GDM1 (cell line): ENCODE data around the gene TNS3.

Experiments used
- DNase-seq: peaks from one replicate; lab custom pipeline; 2025; lab: John Stamatoyannopoulos, UW

Gene TNS3

GRCh38 chr7:47506382-47507339 lies 75.2 kb downstream of the TNS3 start:
- no peak for DNase-seq

DNA sequence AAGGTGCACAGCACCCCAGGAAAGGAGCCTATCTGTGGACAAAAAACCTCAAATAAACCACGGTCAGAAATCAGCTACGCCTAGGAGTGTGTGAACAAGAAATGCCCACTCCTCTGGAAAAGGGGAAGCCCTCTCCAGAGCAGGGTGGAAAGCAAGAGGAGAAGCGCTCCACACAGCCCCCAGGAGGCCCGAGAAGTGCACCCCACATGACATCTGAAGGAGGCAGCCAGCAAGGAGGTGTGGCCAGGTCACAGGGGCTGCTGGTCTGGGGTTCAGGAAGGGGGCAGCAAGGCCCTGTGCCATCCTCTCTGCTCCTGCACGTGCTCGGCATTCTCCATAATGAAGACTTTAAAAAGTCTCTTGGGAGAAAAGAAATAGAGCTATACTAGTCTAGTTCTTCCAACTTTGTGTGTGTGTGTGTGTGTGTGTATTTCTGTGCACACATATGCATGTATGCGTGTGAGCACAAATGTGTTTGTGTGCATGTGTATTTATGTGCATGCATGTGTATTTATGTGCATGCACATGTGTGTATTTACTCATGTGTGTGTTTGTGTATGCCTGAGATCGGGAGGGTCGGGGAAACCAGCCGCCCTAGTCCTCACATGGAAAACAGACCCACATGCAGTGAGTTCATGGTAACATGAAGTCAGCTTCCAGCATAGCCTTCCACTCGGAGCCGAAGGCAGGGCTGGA lies 76.5 kb downstream of the TNS3 start:
- DNase-seq: no peak

- no peak for DNase-seq
Observed at GRCh38 chr7:47504551-47505311, 77.2 kb downstream of the TNS3 start.

DNA sequence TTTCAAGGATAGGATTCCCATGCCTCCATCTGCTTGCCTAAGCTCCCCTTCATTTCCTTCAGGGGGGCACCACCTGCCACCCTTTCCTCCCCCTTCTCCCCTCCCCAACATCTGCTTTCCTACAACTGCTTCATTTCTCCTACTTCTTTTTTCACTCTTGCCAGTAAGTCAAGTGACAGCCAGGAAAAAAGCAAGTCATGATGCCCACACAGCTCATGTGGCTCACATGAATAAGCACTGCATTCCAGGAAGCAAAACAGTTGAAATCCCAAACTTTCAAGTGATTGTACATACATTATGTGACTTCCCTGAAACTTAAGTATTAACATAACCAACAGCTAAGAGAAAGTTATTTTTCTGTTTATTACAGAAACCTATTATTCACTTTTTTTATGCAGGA lies 78.6 kb downstream of the TNS3 start:
- DNase-seq: peak; percentile 55

DNA sequence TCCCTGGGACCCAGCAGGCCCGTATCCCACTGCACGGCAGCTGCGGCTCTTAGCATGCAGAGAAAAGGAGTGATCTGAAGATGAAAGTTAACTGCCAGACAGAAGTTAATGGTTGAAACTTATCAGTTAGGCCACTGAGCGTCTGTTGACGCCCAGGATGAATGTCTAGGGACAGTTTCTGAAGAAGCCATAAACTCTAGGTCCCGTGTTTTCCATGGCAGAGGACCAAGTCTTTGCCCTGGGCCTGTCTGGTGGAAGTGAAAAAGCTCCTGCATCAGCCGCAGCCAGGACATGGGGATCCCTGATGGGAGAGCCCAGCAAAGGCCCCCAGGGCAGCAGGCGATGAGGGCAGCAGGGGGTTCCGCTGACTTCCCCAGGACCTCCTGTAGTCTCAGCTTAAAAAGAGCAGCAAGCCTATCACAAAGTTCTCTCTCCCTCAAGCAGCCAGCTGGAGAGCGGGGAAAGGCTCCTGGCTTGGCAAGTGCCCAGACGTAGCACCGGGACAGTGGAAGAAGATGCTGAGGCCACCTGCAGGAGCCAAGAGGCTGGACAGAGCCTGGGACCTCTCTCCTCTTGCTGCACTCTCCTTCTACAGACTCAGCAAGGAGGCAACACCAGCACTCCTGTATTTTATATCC lies 79.6 kb downstream of the TNS3 start:
- no peak for DNase-seq

GRCh38 chr7:47501406-47501805 lies 80.5 kb downstream of the TNS3 start:
- no peak for DNase-seq

- no peak for DNase-seq
Observed at GRCh38 chr7:47500103-47500563, 81.8 kb downstream of the TNS3 start.

DNA sequence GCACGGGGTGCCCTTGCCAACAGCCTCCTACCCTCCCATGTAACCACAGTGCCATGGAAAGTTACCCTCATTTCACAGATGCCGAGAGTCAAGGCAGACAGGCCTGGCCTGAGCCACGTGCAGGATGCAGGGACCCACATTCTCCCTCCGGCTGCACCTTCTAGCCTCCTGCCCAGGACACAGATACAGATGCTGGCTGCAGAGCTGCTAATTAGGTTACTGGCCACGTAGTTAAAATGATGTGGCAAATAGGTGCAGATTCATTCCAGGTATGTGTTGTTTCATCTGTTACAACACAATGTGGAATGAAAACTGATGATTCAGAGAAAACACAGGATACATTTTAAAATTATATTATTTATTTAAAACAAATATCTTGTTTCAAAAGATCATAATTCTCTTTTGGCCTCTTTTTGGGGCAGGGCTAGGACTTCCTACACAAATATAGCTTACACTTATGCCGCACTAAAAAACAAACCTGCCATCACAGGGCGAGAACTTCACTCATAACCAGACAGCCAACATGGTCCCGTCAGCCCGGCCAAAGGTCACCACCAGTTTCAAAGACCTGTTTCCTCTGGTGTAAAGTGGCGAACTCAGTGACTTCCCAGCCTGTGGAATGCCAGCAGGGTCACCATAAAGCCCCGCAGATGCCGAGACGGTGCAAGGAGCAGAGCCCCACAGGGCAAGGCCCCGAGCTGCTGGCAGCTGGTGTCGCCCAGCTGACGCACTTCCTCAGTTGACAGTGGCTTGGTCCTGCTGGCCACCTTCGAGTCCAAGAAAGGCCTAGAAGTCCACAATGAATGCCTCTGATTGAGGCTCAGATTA lies 83.5 kb downstream of the TNS3 start:
- DNase-seq: no peak

DNA sequence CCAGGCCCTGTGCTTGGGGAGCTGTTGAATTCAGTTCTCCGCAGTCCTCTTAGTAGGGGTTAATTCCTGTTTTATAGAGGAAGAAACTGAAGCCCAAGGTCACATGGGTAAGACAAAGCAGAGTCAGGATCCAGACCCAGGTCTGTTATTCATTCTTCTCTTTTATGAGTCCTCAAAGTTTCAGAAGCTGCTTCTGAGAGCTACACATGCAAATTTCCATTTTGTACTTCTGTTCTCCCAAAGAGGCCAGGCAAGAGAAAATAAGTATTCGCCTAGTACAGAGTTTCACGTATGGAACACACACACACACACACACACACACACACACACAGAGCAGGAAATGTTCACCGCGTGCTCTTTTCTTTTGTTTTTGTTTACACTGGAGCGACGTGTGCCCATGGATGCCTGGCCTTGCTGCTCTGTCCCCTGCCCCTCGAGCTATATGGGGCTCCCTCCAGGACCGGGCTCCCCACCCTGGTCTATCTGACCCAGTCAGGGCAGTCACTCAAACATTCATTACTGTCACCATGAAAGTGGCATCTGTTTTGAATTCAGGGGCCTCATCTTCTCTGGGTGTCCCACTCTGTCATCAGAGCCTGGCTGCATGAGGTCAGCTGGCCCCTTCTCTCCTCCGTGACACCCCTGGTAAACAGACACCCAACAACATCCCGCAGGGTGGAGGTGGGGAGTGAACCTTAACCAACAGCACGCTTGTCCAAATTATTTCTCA lies 84.4 kb downstream of the TNS3 start:
- peak; percentile 21 for DNase-seq

DNA sequence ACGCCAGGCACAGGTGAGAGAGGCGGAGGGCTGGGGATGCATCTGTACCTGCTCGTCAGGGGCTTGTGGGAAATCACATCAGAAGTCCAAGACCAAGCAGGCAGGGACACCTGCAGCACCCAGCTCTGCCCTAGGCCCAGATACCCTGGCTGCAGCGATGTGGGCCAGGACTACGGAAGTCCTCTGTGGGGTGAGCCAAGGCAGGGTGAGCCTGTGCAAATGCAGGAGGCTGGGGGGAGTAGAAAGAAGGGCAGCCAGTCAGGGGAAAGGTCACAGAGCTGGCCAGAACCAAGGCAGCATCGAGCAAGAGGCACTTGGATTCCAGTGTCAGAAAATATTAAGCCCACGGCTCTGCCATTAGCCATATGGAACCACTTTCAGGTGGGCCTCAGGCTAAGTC lies 85.2 kb downstream of the TNS3 start:
- DNase-seq: no peak

DNA sequence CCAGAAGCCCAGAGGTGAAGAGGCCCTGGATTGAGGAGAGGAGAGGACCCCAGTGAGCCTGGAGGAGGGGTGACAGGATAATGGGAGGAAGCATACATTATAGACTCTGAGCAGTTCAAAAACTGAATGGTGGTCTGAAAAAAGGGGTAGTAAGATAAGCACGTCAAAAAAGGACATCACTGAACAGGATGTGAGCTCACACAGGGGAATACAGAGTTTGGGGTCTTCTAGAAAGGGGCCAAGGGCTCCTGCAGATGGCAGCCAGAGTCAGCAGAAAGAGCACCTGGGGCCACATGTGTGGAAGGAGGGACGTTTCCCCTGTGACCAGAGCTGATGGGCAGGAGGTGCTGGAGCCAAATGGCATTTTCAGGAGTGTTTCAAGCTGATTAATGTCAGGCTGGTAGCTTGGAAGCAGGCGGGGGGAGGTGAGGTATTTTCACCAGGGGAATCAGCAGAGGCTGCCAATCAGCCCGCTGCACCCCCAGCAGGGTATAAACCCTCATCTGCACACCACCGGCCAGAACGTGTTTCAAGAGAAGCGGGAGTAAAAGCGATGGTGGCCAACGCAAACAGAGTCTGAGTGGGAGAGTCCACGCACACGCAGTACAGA lies 85.8 kb downstream of the TNS3 start:
- DNase-seq: peak; percentile 26

DNA sequence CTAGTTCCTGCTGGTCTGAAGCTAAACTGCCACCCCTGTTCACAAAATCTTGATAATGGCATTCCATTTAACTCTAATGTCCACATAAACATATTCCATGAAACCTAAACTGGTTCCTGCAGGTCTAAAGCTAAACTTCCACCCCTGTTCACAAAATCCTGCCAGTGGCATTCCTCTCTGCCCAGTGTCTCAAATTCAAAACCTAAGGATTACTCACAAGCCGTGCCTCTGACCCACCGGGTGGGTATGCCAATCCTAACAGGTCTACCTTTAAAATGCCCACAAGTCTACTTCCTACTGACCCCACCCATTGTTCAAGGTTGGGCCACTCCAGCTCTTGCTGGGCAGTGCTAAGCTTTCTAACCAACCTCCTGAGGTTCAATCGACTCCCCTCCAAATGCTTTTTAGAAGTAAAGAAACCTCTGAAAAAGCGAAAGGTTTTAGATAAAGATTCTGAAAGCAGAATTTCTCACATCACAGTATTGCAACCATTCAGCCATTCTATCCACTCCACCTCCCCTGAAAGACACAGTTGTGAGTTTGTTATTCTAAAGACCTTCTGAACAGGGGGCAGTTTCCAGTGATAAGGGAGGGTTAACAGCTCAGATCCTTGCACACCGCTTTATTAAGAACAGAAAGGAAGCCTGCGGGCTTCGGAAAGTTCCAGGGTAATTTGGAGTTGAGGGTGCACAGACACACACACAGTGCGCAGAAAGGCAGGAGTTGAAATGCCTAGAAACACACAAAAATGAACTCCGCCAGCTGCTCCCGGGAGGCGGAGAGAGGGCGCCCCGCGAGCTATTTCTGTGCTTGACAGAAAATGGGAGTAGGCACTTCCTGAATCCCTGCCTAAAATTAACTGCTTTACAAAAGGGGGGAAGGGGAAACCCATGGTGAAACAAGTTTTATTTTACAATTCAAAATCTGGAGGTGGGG lies 87.7 kb downstream of the TNS3 start:
- peak; percentile 45 for DNase-seq

DNA sequence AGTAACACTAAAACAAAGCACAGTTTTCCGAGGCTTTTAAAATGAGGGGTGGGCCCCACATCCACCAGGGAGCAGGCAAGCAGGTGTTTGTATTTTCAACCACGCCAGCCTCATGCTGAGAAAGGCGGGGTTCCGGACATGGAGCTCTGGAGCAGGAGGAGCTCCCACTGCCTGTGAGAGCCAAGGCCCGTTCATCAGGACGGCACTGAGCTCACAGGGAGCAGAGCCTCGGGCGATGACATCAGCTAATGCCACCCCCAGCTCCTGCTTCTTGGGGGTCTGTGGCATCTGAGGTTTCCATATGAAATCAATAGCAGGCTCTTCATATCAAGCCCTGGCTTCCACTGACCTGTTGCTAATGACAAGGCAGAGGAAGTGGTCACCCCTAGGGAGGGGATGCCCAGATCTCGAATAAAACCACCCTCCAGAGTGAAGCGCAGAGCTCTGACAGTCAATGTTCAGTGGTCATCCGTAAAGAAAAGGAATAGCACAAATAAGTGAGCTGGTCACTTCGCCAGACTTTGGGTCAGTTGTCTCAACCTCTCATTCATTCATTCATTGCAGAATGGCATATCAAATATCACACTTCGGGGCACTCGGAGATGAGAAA lies 89.1 kb downstream of the TNS3 start:
- no peak for DNase-seq

GRCh38 chr7:47490501-47491265 lies 91.2 kb downstream of the TNS3 start:
- DNase-seq: no peak

GRCh38 chr7:47489624-47490023 lies 92.3 kb downstream of the TNS3 start:
- DNase-seq: no peak

GRCh38 chr7:47488969-47489342 lies 93.0 kb downstream of the TNS3 start:
- no peak for DNase-seq

DNA sequence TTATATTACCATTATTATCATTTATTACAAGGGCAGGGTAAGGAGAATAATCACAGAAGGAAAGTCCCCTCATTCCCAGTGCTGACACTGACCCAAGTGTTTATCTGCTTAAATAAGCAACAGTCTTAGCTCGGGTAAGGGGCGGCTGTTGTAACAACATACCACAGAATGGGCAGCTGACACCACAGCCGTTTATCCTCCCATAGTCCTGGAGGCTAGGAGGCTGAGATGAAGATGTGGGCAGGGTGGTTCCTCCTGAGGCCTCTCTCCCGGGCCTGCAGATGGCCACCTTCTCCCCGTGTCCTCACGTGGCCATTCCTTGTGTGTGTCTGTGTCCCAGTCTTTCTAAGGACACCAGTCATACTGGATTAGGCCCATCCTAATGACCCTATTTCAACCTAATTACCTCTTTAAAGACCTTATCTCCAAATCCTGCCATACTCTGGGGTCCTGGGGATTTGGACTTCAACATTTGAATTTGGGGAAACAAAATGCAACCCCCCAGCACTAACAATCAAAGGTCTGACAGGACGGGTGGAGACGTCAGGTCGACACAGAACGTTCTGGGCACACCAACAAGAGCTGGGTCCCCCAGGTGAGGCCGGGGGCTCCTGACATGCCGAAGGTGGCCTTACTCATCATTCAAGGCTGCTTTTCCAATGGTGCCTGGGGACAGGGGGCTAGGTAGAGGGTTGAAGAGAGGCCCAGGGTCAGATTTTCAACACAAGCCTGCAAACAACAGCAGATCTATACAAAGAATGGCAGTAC lies 93.5 kb downstream of the TNS3 start:
- no peak for DNase-seq
